MCF 10A (cell line): Measurements from ENCODE around the gene PHAX. TPM values are rescaled to one million over a fixed set of nuclear protein-coding genes. Genes with fewer than 3 reads are reported as not detected.

Experiments used
- BruUV-seq: library from RNA; stranded (reverse); fragments of 400-500 nt; replicated peaks from 2 replicates; lab custom pipeline; 2021; lab: Mats Ljungman, UMichigan
- CTCF ChIA-PET: fragments of 300-600 bp; sonication (Branson Sonifier 250); formaldehyde crosslinking; extraction: SDS; loops from one replicate; lab custom pipeline; 2021; ENCODE audit warnings: antibody characterized with exemption, inconsistent platforms; lab: Yijun Ruan, JAX
- POLR2A ChIA-PET: fragments of 300-600, 350-650 bp; sonication (Branson Sonifier 250); formaldehyde crosslinking; extraction: SDS; loops from one replicate; lab custom pipeline; 2020; ENCODE audit warnings: antibody characterized with exemption, inconsistent platforms; lab: Yijun Ruan, JAX
- DNase-seq: peaks from one replicate; pipeline ENCODE4 v3.0.0-alpha.2; 2018; ENCODE audit not compliant: unreplicated experiment
- H3K27ac Mint-ChIP-seq: one replicate; pipeline ENCODE4 v1.8.0; 2022; ENCODE audit warnings: mild to moderate bottlenecking, low read depth, mixed read lengths; ENCODE audit not compliant: unreplicated experiment
- H3K27me3 Mint-ChIP-seq: one replicate; pipeline ENCODE4 v1.8.0; 2022; ENCODE audit warnings: mixed read lengths; ENCODE audit not compliant: insufficient read depth, unreplicated experiment
- H3K36me3 Mint-ChIP-seq: one replicate; pipeline ENCODE4 v1.8.0; 2022; ENCODE audit warnings: mild to moderate bottlenecking, moderate library complexity, mixed read lengths; ENCODE audit not compliant: insufficient read depth, unreplicated experiment
- H3K4me1 Mint-ChIP-seq: one replicate; pipeline ENCODE4 v1.8.0; 2022; ENCODE audit warnings: mixed read lengths; ENCODE audit not compliant: insufficient read depth, unreplicated experiment
- H3K4me3 Mint-ChIP-seq: one replicate; pipeline ENCODE4 v1.8.0; 2022; ENCODE audit warnings: mild to moderate bottlenecking, moderate library complexity, mixed read lengths; ENCODE audit not compliant: unreplicated experiment
- H3K9me3 Mint-ChIP-seq: one replicate; pipeline ENCODE4 v1.8.0; 2022; ENCODE audit warnings: mixed read lengths; ENCODE audit not compliant: unreplicated experiment
- intact Hi-C: fragments of 100-400 bp; cut with micrococcal nuclease; formaldehyde crosslinking; loops from 2 replicates; pipeline ENCODE4 v1.14.1; 2022
- total RNA-seq: library from RNA; stranded (reverse); gene quantifications from 2 replicates; pipeline ENCODE4 v1.2.3, GENCODE V29; 2022
- TF ChIP-seq, protein P1 (sequence below): fragments of 200-600 bp; IDR thresholded peaks from one replicate; pipeline ENCODE4 v1.8.0; 2022; ENCODE audit warnings: antibody characterized with exemption, mild to moderate bottlenecking; ENCODE audit not compliant: unreplicated experiment

PHAX gene
- total RNA-seq, 1 experiment from 2014 or later, result 57.4 TPM

DNA sequence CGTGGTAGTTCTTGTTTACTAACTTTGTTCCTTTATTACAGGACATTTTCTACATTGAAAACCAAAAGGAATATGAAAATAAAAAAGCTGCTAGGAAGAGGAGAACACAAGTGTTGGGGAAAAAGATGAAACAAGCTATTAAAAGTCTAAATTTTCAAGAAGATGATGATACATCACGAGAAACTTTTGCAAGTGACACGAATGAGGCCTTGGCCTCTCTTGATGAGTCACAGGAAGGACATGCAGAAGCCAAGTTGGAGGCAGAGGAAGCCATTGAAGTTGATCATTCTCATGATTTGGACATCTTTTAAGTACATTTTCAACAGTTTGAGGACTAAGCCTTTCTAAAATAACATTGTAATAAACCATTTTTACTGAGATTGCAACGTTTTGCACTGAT lies 23.8 kb downstream of the PHAX start:
- Mint-ChIP-seq H3K4me1 (peaks cover 8% of the 10 kb centered on the region), H3K27me3 (no peaks in the 10 kb centered on the region), H3K27ac (peak overlapping the region; percentile 80), H3K9me3 (no peaks in the 10 kb centered on the region), H3K4me3 (no peak overlapping the region), H3K36me3 (peaks cover 52% of the 10 kb centered on the region)
- TF ChIP-seq, protein P1, sequence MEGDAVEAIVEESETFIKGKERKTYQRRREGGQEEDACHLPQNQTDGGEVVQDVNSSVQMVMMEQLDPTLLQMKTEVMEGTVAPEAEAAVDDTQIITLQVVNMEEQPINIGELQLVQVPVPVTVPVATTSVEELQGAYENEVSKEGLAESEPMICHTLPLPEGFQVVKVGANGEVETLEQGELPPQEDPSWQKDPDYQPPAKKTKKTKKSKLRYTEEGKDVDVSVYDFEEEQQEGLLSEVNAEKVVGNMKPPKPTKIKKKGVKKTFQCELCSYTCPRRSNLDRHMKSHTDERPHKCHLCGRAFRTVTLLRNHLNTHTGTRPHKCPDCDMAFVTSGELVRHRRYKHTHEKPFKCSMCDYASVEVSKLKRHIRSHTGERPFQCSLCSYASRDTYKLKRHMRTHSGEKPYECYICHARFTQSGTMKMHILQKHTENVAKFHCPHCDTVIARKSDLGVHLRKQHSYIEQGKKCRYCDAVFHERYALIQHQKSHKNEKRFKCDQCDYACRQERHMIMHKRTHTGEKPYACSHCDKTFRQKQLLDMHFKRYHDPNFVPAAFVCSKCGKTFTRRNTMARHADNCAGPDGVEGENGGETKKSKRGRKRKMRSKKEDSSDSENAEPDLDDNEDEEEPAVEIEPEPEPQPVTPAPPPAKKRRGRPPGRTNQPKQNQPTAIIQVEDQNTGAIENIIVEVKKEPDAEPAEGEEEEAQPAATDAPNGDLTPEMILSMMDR, result no peak
- intact Hi-C loops, result no loop called here
- BruUV-seq, result no TSS peak
- CTCF ChIA-PET, result interaction anchor here (0.6 to 2.1 kb wide), 4 partner anchors 9 to 52 kb away, joined by 3 to 12 read pairs (median 5); partner anchors contain the start of gene PHAX
- POLR2A ChIA-PET, result interaction anchor here (1.1 to 2.0 kb wide), 3 partner anchors 30 to 156 kb away, joined by 3 to 9 read pairs (median 5); partner anchors contain the start of gene ALDH7A1
- DNase-seq, result peak; percentile 82

DNA sequence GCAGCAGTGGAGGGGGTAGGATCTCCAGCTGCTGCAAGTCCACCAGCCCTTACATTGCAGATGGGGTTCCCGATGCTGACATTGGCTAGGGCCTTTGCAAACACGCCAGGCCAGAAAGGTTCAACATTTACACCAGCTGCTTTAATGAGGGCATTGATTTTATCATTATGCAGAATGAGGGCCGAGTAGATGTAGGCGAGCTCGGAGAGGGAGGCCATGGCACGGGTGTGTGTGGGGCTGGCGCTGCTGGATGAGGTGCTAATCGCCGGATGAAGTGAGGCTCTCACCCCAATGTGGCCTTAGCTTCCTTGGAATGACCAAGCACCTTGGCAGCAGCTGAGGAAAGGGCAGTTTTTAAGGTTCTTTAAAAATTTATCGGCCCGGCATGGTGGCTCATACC lies 27.4 kb downstream of the PHAX start:
- peaks cover 8% of the 10 kb centered on the region for H3K4me1 Mint-ChIP-seq
- ChIA-PET POLR2A (no interaction called here), CTCF (interaction anchor here (0.6 to 2.0 kb wide), 7 partner anchors 22 to 260 kb away, joined by 3 to 8 read pairs (median 3); partner anchors contain the start of gene PHAX)
- H3K27me3 Mint-ChIP-seq, result no peaks in the 10 kb centered on the region
- H3K27ac Mint-ChIP-seq, result no peak overlapping the region
- intact Hi-C loops, result no loop called here
- TF ChIP-seq, protein P1, result no peak
- H3K36me3 Mint-ChIP-seq, result peaks cover 41% of the 10 kb centered on the region
- no peak overlapping the region for H3K4me3 Mint-ChIP-seq
- H3K9me3 Mint-ChIP-seq, result no peaks in the 10 kb centered on the region
- DNase-seq, result no peak
- BruUV-seq, result no TSS peak

DNA sequence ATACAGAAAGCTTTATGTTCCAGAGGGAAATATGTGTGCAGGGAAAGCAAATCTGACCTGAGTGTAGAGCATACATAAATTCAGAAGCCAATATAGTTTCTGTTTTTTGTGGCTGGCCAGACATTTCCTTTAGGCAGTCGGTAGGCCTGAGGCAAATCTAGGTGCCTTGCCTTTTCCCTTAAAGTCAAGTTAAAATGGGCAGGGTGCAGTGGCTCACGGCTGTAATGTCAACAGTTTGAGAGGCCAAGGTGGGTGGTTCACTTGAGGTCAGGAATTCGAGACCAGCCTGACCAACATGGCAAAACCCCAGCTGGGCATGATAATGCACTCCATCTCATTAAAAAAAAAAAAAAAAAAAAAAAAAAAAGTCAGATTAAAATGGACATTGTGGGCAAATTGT lies 31.2 kb downstream of the PHAX start:
- no peak for DNase-seq
- intact Hi-C loops, result no loop called here
- Mint-ChIP-seq H3K4me3 (no peak overlapping the region), H3K9me3 (no peaks in the 10 kb centered on the region), H3K27me3 (peaks cover 12% of the 10 kb centered on the region), H3K4me1 (no peaks in the 10 kb centered on the region), H3K27ac (no peak overlapping the region), H3K36me3 (peaks cover 12% of the 10 kb centered on the region)
- ChIA-PET POLR2A (interaction anchor here (1.1 kb wide), 1 partner anchor 144 kb away, joined by 3 read pairs; no protein-coding TSS in a partner anchor), CTCF (interaction anchor here (0.7 kb wide), 1 partner anchor 293 kb away, joined by 3 read pairs; no protein-coding TSS in a partner anchor)
- TF ChIP-seq, protein P1, result no peak
- BruUV-seq, result no TSS peak

DNA sequence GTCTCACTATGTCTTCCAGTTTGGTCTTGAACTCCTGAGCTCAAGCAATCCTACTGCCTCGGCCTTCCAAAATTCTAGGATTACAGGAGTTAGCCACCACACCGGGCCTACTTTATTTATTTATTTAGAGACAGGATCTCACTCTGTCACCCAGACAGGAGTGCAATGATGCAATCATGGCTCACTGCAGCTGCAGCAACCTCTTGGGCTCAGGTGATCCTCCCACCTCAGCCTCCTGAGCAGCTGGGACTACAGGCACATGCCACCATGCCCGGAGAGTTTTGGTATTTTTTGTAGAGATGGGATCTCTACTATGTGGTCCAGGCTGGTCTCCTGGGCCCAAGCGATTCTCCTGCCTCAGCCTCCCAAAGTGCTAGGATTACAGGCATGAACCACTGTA lies 32.8 kb downstream of the PHAX start:
- Mint-ChIP-seq H3K27me3 (peaks cover 12% of the 10 kb centered on the region), H3K36me3 (peaks cover 6% of the 10 kb centered on the region), H3K4me1 (no peaks in the 10 kb centered on the region), H3K27ac (no peak overlapping the region), H3K4me3 (no peak overlapping the region), H3K9me3 (no peaks in the 10 kb centered on the region)
- no TSS peak for BruUV-seq
- POLR2A ChIA-PET, result no interaction called here
- TF ChIP-seq, protein P1, result no peak
- DNase-seq, result no peak
- intact Hi-C loops, result no loop called here
- CTCF ChIA-PET, result interaction anchor here (0.6 to 1.0 kb wide), 2 partner anchors 19 to 33 kb away, joined by 3 read pairs; partner anchors contain the start of gene PHAX
